ENCODE results near the gene SLFN14.
"Not testable (repeated sequence)": the region's sequence is repeated elsewhere in the genome, so short reads cannot be mapped to it uniquely, and the experiment has no call there.

SLFN14 gene

GRCh38 chr17:35546487-35546886 is 14.1 kb downstream of the SLFN14 start:
- Mint-ChIP-seq H3K36me3 (ENCODE audit: low read depth) (peaks cover 2% of the 10 kb centered on the region), H3K27ac (no peak overlapping the region), H3K27me3 (ENCODE audit: low read depth) (peaks cover 2% of the 10 kb centered on the region), H3K4me3 (no peak overlapping the region), H3K9me3 (no peaks in the 10 kb centered on the region), H3K4me1 (ENCODE audit: low read depth) (peaks cover 20% of the 10 kb centered on the region)
- no peak for DNase-seq (ENCODE audit: low spot score)

GRCh38 chr17:35545150-35545549 is 15.5 kb downstream of the SLFN14 start:
- Mint-ChIP-seq H3K4me1 (ENCODE audit: low read depth) (peaks cover 28% of the 10 kb centered on the region), H3K27ac (no peak overlapping the region), H3K36me3 (ENCODE audit: low read depth) (peaks cover 2% of the 10 kb centered on the region), H3K27me3 (ENCODE audit: low read depth) (no peaks in the 10 kb centered on the region), H3K9me3 (no peaks in the 10 kb centered on the region), H3K4me3 (no peak overlapping the region)
- DNase-seq (ENCODE audit: low spot score) = no peak

GRCh38 chr17:35543856-35544255 is 16.8 kb downstream of the SLFN14 start:
- H3K36me3 Mint-ChIP-seq (ENCODE audit: low read depth) = peaks cover 2% of the 10 kb centered on the region
- no peaks in the 10 kb centered on the region for H3K9me3 Mint-ChIP-seq
- H3K27me3 Mint-ChIP-seq (ENCODE audit: low read depth) = no peaks in the 10 kb centered on the region
- no peak overlapping the region for H3K27ac Mint-ChIP-seq
- peaks cover 41% of the 10 kb centered on the region for H3K4me1 Mint-ChIP-seq (ENCODE audit: low read depth)
- H3K4me3 Mint-ChIP-seq = no peak overlapping the region
- no peak for DNase-seq (ENCODE audit: low spot score)

GRCh38 chr17:35542990-35543389 is 17.6 kb downstream of the SLFN14 start:
- Mint-ChIP-seq H3K9me3 (no peaks in the 10 kb centered on the region), H3K36me3 (ENCODE audit: low read depth) (peaks cover 2% of the 10 kb centered on the region), H3K27ac (peak overlapping the region; percentile 18), H3K4me3 (no peak overlapping the region), H3K27me3 (ENCODE audit: low read depth) (no peaks in the 10 kb centered on the region), H3K4me1 (ENCODE audit: low read depth) (peaks cover 49% of the 10 kb centered on the region)
- no peak for DNase-seq (ENCODE audit: low spot score)

- H3K36me3 Mint-ChIP-seq (ENCODE audit: low read depth) = peaks cover 12% of the 10 kb centered on the region
- peaks cover 48% of the 10 kb centered on the region for H3K4me1 Mint-ChIP-seq (ENCODE audit: low read depth)
- no peaks in the 10 kb centered on the region for H3K9me3 Mint-ChIP-seq
- DNase-seq (ENCODE audit: low spot score) = no peak
- H3K27me3 Mint-ChIP-seq (ENCODE audit: low read depth) = no peaks in the 10 kb centered on the region
- peak overlapping the region; percentile 90 for H3K4me3 Mint-ChIP-seq
- H3K27ac Mint-ChIP-seq = peak overlapping the region; percentile 95
These were observed 19.2 kb downstream of the SLFN14 start for GRCh38 chr17:35541434-35541833.

GRCh38 chr17:35540589-35541404 is 19.8 kb downstream of the SLFN14 start:
- Mint-ChIP-seq H3K27me3 (ENCODE audit: low read depth) (no peaks in the 10 kb centered on the region), H3K4me1 (ENCODE audit: low read depth) (peaks cover 48% of the 10 kb centered on the region), H3K4me3 (peak overlapping the region; percentile 90), H3K27ac (peak overlapping the region; percentile 95), H3K36me3 (ENCODE audit: low read depth) (peaks cover 17% of the 10 kb centered on the region), H3K9me3 (no peaks in the 10 kb centered on the region)
- peak; percentile 47 for DNase-seq (ENCODE audit: low spot score)

- peaks cover 46% of the 10 kb centered on the region for H3K4me1 Mint-ChIP-seq (ENCODE audit: low read depth)
- peak overlapping the region; percentile 95 for H3K27ac Mint-ChIP-seq
- no peak for DNase-seq (ENCODE audit: low spot score)
- H3K27me3 Mint-ChIP-seq (ENCODE audit: low read depth) = no peaks in the 10 kb centered on the region
- H3K36me3 Mint-ChIP-seq (ENCODE audit: low read depth) = peaks cover 24% of the 10 kb centered on the region
- no peaks in the 10 kb centered on the region for H3K9me3 Mint-ChIP-seq
- peak overlapping the region; percentile 90 for H3K4me3 Mint-ChIP-seq
These were observed 21.0 kb downstream of the SLFN14 start for GRCh38 chr17:35539659-35540026.

- Mint-ChIP-seq H3K36me3 (ENCODE audit: low read depth) (peaks cover 32% of the 10 kb centered on the region), H3K27ac (peak within 1 kb of the TSS; percentile 100), H3K27me3 (ENCODE audit: low read depth) (no peaks in the 10 kb centered on the region), H3K4me1 (ENCODE audit: low read depth) (peaks cover 41% of the 10 kb centered on the region), H3K9me3 (no peaks in the 10 kb centered on the region), H3K4me3 (peak within 1 kb of the TSS; percentile 88)
- DNase-seq (ENCODE audit: low spot score) = peak; percentile 64
These were observed 22.9 kb downstream of the SLFN14 start, which contains the start of gene SLFN12L for GRCh38 chr17:35537601-35538141. Gene SLFN12L, minus strand, starts transcription at chr17:35537678. Its CDS starts 15,314 bp downstream, at chr17:35522364.

- H3K9me3 Mint-ChIP-seq = no peaks in the 10 kb centered on the region
- peak overlapping the region; percentile 88 for H3K4me3 Mint-ChIP-seq
- H3K36me3 Mint-ChIP-seq (ENCODE audit: low read depth) = peaks cover 36% of the 10 kb centered on the region
- H3K27ac Mint-ChIP-seq = peak overlapping the region; percentile 100
- no peak for DNase-seq (ENCODE audit: low spot score)
- no peaks in the 10 kb centered on the region for H3K27me3 Mint-ChIP-seq (ENCODE audit: low read depth)
- peaks cover 44% of the 10 kb centered on the region for H3K4me1 Mint-ChIP-seq (ENCODE audit: low read depth)
These were observed 23.9 kb downstream of the SLFN14 start for GRCh38 chr17:35536664-35537171.

- Mint-ChIP-seq H3K36me3 (ENCODE audit: low read depth) (peaks cover 44% of the 10 kb centered on the region), H3K4me3 (peak overlapping the region; percentile 88)
These were observed 25.2 kb downstream of the SLFN14 start for GRCh38 chr17:35535406-35535805.

GRCh38 chr17:35534576-35535093 is 26.0 kb downstream of the SLFN14 start:
- Mint-ChIP-seq H3K27ac (peak overlapping the region; percentile 85), H3K4me3 (peak overlapping the region; percentile 88), H3K9me3 (no peaks in the 10 kb centered on the region), H3K4me1 (ENCODE audit: low read depth) (peaks cover 41% of the 10 kb centered on the region), H3K36me3 (ENCODE audit: low read depth) (peaks cover 49% of the 10 kb centered on the region), H3K27me3 (ENCODE audit: low read depth) (no peaks in the 10 kb centered on the region)
- no peak for DNase-seq (ENCODE audit: low spot score)

More at GRCh38 chr17:35535406-35535805, 25.2 kb downstream of the SLFN14 start:
- peaks cover 46% of the 10 kb centered on the region for H3K4me1 Mint-ChIP-seq (ENCODE audit: low read depth)
- not testable (repeated sequence) for H3K9me3 Mint-ChIP-seq; DNase-seq (ENCODE audit: low spot score); H3K27me3 Mint-ChIP-seq (ENCODE audit: low read depth)
- peak overlapping the region; percentile 100 for H3K27ac Mint-ChIP-seq

GRCh38 chr17:35531160-35531559 is 29.5 kb downstream of the SLFN14 start:
- peak overlapping the region; percentile 53 for H3K4me3 Mint-ChIP-seq
- peaks cover 4% of the 10 kb centered on the region for H3K9me3 Mint-ChIP-seq
- no peaks in the 10 kb centered on the region for H3K27me3 Mint-ChIP-seq (ENCODE audit: low read depth)
- peaks cover 50% of the 10 kb centered on the region for H3K4me1 Mint-ChIP-seq (ENCODE audit: low read depth)
- no peak overlapping the region for H3K27ac Mint-ChIP-seq
- peaks cover 70% of the 10 kb centered on the region for H3K36me3 Mint-ChIP-seq (ENCODE audit: low read depth)
- DNase-seq (ENCODE audit: low spot score) = no peak

GRCh38 chr17:35529866-35530265 is 30.8 kb downstream of the SLFN14 start:
- Mint-ChIP-seq H3K36me3 (ENCODE audit: low read depth) (peaks cover 72% of the 10 kb centered on the region), H3K9me3 (peaks cover 4% of the 10 kb centered on the region), H3K27me3 (ENCODE audit: low read depth) (no peaks in the 10 kb centered on the region), H3K27ac (no peak overlapping the region), H3K4me3 (peak overlapping the region; percentile 48), H3K4me1 (ENCODE audit: low read depth) (peaks cover 62% of the 10 kb centered on the region)
- DNase-seq (ENCODE audit: low spot score) = no peak

GRCh38 chr17:35529326-35529725 is 31.3 kb downstream of the SLFN14 start:
- Mint-ChIP-seq H3K4me1 (ENCODE audit: low read depth) (peaks cover 62% of the 10 kb centered on the region), H3K36me3 (ENCODE audit: low read depth) (peaks cover 69% of the 10 kb centered on the region), H3K4me3 (peak overlapping the region; percentile 33)
- not testable (repeated sequence) for H3K9me3 Mint-ChIP-seq; DNase-seq (ENCODE audit: low spot score); H3K27ac Mint-ChIP-seq; H3K27me3 Mint-ChIP-seq (ENCODE audit: low read depth)

Measured in T-helper 2 cell treated with Interferon-gamma antibody and Interleukin-4, amounts not matched to agents 5 μg/mL and 100 μg/mL, for 36 hours (primary cell).